Activated effector memory CD4-positive, alpha-beta T cell treated with Interleukin-2 at 50 U/mL for 16 hours (primary cell): ENCODE results near the gene BMP5.

Source experiments
- DNase-seq: peaks from one replicate; pipeline ENCODE4 v3.0.0-alpha.2; 2020

BMP5 gene

DNA sequence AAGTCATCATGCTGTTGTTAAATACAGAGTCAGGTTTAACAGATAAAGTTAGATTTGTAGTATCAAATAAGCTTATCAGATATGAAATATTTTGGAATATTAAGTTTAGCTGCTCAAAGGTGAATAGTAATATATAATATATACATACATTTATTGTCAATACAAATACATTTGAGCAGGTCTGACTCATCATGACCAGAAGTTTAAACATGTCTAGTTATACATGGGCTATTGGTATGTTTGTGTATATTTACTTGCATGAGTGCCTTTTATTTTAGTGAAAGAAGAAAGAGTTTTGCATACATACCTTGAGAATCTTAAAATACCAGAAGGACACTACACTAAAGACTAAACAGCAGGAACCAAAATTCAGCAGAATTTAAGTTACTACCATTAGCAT lies 76.8 kb downstream of the BMP5 start:
- DNase-seq = no peak

DNA sequence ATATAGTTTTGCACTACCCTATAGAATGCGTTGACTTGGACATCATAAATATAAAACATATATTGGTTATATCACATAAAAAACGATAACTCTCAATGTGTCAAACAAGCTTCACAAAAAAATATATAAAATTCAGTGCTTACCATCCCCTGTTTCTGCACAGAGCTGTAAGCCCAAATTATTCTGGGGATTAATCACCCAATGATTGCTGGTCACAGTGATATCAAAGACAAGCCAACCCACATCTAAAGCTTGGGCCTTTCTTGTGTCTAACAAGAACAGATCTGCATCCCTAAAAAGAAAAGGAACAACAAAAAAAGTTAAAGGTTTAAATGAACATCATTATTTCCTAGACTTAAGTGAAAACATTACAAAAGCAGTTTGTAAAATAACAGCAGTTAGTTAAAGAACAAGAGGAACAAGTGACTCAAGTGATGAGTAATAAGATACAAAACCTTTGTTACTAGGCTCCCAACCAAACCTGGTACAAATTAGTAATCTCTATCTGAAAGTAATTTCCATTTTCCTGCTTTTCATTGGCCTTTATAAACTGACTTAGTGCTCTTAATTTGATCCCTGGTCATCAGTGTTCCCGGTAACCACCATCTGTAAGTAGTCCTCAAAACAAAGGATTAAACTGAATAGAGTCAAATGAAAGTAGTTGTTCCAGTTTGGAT lies 81.1 kb downstream of the BMP5 start:
- DNase-seq = no peak

DNA sequence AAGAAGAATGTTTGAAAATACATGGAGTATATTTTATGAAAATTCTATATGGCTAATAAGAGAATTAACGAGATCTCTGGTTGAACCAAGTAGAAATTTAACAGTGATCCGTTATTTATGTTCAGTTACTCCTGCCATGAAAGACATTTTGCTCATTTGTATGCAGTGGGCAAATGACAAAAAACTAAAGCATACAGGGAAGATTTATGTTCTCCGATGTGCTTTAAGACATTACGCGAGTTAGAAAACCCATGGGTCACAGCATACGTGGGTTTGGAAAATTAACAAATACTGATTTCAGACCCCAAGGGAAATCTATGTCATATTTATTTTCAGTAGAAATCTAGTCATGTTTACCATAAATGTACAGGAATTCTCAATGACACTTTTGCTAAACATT lies 90.1 kb downstream of the BMP5 start:
- DNase-seq = no peak

DNA sequence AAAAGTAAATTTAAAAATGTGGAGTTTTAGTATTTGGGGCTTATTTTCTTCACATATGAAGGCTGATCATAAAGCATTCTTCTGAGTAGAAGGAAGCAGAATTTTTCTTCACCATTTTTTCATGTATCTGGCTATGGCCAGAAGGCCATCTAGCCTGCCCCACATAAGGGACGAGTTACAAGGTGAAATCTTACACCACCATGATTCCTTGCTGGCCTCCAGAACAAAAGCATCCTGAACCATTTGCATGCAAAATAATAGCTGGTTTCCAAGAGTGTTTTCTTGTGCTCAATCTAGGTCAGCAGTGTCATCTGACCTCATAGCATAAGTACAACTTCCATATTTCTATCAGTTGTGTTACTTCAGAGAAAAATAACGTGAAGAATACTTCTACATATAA lies 93.1 kb downstream of the BMP5 start:
- no peak for DNase-seq

DNA sequence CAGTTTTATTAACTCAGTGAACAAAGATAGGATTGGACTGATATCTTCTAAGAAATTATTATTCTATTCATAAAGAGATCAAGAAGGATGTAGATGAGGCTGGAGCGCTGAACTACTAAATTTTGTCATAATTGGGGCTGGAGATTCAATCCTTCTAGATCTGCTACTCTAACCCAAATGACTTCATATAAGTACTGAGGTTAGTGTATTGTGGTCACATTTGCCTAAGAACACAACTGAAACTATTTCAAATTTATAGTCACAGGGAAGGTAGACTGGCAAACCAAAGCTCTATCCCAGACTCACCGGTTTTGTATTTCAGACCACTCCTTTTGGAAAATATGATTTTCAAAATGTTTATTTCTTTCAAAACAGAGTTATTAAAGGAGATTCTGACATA lies 96.7 kb downstream of the BMP5 start:
- no peak for DNase-seq

DNA sequence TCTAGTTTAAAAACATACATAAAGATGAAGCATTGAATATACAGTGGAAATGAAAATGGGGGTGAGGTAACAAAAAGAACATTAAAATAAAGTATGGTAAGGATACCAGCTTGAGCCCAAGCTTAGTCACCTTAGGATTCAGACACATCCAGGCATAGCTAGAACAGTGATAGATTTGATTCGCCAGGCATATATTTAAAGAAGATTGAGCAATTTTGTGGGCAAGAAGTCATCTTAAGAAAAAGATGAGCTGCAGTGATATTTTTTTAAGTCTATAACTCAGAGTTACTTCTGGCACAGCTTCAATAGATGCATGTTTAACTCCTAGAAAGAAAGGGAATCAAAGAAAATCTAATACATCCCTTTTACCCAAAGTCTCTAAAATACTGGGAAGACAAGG lies 97.9 kb downstream of the BMP5 start:
- no peak for DNase-seq

DNA sequence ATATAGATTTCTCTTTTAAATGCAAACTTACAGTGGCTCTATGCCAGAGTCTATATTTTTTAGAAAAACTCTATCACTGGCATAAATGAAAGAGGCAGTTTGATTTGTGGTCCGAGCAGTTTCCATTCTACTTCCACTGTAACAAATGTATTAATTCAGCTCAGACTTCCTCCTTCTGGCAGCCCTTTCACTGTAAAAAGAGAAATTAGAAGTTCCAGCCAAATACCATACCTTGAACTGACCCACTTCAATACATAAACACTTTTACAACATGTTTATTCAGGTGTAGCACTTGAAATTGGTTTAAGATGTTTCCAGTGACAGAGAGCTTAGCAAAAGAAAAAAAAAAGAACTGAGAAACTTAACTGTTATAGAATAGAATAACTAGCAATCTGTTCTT lies 99.3 kb downstream of the BMP5 start:
- no peak for DNase-seq

DNA sequence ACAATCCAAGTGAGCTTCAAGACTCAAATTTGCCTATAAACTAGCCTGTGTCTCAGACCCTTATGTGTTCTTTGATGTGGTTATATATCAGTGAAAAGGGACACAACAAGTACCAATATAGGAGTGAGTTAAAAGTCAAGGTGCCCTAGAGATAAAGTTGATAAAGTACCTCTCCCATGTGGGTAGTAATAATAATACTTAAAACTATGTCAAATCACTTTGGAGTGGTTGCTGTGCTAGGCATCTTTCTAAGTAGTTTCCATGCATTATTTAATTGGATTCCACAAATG lies 100.4 kb downstream of the BMP5 start:
- no peak for DNase-seq

DNA sequence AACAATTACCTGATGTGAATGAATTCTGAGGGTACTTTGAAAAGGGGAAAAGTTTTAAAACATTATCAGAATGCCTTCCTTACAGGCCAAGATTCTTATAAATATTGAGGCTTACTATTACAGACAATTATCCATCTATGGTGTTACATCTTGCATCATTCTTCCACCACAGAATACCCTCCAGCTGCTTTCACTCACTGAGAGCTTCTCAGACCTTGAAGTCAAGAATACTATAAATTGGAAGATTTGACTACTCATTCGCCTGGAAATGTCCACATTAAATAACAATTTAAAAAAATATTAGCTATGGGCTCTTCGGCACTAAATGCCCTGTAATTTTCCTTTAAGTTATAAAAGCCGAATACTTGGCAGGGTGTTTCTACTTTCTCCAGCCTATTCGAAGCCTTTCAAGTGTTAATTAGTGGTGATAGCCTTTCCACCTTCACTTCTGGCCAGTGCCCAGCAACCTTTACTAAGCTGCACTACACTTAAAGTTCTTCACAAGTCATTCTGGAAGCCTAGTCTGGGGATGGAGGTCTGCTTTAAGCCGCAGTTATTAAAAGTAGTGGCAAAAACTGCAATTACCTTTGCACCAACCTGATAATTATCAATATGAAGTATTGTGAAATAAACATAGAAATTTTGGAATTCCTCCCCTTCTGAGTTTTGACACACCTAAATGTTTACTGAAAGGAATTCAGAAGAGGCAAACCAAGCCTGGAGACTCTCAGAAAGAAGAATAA lies 100.9 kb downstream of the BMP5 start:
- DNase-seq = no peak

DNA sequence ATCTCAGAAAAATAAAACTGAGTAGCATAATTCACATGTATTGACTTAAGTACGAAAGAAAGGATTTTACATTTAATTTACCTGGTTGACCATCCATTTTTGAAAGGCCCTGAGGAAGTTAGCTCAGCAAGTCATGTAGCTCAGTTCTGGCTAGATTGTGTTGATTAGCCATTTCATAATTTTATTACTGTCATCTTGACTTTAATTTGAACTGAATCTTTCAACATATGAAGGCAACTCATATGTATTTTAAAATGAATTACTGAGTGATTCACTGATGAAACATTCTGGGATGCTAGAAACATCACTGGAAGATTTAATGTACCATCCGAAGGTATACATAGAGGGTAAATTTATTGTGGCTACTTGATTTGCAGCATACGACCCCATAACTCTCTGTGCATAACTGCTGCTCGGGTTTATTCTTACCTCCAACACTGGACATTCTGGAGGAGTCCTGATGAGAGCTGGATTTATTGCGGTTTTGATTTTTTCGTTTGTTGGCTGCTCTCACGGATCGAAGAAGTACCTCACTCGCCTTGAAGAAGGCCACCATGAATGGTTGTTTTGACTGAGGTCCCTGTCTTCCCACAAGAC lies 101.7 kb downstream of the BMP5 start:
- no peak for DNase-seq

DNA sequence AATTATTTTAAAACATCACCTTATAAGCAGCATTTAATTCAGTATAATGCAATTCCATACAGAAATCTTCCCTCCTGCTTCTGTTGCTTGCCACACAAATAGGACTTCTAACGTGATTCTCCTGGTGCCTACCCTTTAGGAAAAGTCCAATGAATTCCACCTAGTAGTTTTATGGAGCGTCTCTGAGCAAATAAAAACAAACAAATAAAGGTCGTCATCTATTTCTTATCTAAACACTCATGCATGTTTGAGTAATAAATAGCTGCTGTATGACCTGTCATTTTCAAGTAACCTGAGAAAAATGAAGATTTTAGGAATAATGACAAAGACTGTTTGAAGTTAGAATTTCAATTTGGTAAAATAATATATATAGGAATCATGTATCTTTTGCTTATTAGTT lies 102.7 kb downstream of the BMP5 start:
- no peak for DNase-seq

DNA sequence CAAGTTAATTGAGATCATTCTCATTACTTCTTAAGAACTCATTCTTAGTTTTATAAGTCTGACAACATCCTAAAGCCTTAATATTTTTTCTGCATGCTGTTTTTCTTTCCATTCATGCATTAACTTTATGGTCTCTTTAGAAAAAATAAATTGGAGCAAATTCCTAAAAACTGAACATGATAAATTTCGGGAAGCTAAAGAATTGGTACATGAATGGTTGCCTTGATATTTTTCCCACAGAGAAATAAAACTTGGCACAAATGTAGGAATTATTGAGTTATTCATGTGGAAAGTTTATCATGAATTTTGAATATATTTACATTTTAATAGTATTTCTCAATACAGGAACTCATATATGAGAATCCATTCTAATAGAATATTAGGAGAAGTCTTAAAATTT lies 115.9 kb downstream of the BMP5 start:
- no peak for DNase-seq

DNA sequence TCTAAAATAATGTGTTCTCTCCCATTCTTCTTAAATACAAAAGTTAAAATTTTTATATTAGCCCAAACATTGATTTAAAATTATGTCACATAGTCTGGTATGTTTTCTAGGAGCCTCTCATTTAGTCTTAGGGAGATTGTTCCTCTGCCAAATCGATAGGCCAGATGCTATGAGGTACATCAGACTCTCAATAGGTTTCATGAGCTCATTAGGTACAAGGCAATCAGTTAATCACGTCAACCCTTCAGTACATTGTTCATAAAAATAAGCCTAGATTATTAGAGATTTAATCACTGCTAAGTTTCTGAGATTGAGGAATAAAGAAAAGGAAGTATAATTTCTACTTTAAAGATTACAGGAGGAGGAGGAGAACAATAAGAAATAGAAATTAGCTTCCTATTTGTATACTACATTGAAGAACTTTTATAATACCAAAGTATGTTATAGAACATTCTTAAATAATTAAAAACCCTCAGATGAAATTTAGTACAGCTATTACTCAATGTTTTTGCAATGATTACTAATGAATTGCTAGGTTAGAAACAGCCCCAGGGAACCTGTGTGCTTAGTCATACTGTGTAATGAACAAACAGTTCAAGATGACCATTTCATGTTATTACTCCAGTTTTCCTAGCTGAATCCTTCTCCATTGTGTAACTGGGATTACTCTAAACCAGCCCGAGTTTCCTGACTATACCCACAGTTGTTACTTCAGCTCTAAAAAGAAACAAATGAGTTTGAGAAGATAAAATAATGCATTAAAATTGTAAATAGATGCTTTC lies 117.0 kb downstream of the BMP5 start:
- DNase-seq = no peak

DNA sequence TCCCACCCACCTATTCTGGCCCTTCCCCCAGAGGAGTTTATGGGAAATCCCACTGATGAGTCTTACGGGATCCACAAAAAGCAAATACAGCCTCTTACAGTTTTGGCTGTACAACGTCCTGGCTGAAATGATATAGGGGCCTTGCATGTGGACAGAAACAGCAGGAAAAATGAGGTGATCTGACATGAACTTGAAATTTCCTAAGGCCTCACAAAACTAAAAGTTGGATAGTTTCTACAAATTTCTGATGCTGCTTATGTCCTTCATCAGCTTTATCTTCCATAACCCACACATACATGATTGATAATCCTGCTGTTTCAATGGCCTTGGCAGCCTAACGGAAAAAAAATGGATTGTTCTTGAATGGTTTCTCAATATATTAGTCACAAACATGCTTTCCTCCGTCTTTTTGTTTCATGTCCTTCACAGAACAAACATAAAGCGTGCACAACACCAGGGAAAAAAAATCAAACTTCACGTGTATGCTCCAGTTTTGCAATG lies 118.8 kb downstream of the BMP5 start:
- DNase-seq = no peak

DNA sequence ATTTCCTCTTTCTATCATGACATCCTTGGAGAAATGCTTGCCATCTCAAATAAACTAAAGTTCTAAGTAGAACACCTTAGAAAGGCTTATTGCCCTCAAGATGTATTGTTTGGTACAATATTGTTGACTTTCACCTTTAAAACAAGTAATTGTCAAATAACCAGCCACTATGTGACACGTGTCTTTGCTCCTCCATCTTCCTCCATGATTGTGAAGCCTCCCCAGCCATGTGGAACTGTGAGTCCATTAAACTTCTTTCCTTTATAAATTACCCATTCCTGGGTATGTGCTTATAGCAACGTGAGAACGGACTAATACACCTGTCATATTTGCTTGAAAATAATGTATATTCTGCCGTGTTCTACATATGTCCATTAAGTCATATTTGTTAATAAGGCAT lies 126.5 kb downstream of the BMP5 start:
- no peak for DNase-seq

DNA sequence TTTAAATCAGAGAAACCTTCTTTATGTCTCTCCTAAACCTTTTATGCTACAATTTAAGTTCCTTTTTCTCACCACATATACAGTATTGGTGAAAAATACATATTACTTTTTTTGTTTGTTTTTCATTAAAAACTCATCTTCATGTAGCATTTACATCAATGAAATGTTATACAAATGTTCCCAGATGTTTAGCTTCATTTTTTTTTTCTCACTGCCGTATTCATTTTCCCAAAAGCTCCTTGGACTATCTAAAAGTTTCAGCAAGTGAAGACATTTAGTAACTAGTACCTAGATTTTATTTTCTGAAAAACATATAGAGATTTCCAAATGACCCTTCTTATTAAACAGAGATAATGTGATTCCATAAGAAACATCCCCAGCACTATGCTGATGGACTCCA lies 128.9 kb downstream of the BMP5 start:
- no peak for DNase-seq

DNA sequence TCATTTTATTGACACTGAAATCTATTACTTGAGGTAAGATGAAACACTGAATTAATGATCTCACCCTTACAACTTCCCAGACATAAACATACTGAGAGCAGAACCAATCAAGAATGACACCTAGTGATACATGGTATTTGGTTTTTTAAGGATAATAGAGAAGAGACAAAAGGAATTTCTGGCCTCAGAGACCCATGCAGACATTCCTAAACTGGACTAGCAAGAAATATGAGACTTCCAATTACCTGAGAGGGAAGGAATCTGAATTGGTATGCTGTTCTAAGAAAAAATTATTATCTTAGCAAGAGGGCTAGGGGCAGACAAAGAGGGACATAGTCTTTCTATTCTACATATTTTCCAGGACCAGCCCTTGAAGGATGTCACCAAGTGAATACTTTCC lies 141.1 kb downstream of the BMP5 start:
- DNase-seq = no peak

DNA sequence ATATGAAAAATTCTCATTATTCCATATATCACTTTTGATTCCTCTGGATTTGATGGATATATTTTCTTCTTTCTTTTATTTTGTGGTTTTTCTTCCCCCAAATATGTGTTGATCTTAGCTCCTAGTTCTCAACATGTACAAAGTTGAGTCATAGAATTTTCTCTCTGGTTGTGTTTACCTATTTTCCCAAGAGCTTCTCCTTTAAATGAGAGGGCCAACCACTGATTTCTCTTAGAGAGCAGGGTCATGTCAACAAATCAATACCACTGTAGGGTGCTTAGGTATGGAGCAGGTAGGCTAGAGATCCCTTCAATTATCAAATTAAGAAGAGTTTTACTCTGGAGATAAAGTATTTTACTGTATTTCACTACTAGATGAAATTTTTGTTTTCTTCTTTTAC lies 145.7 kb downstream of the BMP5 start:
- DNase-seq = no peak

DNA sequence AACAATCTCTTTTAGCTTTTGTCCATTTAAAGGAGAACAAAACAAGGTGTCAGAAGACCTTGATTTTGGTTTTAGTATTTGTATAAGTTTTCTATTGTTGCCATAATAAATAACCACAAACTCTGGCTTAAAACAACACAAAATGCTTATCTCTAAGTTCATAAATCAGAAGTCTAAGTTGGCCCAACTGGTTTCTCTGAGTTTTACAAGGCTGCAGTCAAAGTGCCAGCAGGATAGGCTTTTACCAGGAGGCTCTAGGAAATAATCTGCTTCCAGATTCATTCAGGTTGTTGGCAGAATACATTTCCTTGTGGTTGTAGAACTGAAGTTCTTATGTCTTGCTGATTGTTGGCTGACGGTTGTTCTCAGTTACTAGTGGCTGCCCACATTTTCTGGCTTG lies 149.2 kb downstream of the BMP5 start:
- DNase-seq = no peak

DNA sequence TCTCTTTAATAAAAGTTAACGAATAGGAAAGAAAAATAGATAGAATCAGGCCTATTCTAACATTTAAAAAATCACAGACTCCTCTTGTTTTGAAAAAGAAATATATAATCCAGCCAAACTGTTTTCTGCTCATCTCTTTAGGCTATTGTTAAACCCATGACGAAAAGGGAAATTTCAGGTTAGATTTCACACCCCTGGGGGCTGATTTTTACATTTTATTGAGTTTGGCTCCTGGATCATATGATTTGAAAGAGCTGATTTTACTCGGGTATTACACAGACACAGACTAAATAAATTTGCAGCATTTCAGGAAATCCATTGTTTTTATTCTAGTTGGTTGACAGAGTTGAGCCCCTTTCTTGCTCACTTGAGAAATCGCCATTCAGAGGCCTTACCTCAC lies 160.6 kb downstream of the BMP5 start:
- DNase-seq = no peak

DNA sequence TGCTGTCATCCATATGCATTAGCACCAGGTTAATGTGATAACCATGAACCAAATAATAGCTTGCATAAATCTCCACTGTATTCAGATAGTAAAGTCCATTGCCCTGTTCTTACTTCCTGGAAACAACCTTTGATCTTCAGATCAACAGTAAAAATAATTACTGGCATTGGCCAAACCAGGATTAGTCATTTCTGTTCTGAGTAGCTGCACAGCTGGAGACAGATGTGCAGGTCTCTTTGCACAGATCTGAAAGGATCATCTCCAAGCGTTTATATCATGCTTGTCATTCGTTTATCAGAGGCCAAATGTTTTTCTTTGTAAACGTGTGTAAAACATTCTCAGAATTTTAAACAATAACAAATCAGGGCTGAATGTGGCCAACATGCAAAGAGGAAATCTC lies 162.0 kb downstream of the BMP5 start:
- no peak for DNase-seq

DNA sequence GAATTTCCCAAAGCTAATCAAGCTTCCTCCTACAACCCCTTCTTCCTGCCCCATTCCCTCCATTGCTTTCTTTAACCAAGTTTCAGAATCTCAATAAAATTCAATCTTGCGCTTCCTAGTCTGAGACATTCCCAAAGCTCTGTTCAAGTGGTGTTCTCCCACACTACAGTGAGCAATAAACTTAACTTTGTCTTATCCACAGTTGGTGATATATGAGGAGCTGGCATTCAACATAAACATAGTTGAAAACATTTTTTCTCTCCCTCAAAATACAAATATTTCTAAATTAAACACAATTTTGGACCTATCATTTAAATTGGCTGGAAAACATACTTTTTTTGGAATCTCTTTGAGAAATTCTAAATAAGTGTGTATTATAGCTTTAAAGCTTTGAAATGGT lies 166.7 kb downstream of the BMP5 start:
- no peak for DNase-seq
